ENCODE measurements around the gene KLF17.
A peak's percentile ranks its signal among the peaks of the same experiment; 100 is the strongest.

The KLF17 gene, protein sequence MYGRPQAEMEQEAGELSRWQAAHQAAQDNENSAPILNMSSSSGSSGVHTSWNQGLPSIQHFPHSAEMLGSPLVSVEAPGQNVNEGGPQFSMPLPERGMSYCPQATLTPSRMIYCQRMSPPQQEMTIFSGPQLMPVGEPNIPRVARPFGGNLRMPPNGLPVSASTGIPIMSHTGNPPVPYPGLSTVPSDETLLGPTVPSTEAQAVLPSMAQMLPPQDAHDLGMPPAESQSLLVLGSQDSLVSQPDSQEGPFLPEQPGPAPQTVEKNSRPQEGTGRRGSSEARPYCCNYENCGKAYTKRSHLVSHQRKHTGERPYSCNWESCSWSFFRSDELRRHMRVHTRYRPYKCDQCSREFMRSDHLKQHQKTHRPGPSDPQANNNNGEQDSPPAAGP

DNA sequence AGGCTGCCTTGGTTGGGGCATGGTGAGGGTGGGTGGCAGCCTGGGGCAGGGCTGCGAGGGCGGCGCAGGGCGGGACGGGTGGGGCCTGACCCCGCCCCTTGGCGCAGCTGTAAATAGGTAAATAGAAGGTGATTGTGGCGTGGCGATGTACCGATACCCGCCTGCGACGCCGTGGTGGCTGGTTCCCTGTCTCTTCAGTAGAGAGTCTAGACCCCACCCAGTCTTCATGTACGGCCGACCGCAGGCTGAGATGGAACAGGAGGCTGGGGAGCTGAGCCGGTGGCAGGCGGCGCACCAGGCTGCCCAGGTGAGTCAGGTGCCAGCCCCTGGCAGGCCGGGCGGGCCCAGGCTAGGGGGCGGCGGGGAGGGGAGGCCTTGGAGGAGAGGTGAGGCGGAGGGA is at the start of gene KLF17:
Gene KLF17, plus strand, starts transcription at position 140 of the 400 bp plus-strand sequence. Its CDS starts 87 bp downstream, at position 227.
- DNase-seq = no peak

DNA sequence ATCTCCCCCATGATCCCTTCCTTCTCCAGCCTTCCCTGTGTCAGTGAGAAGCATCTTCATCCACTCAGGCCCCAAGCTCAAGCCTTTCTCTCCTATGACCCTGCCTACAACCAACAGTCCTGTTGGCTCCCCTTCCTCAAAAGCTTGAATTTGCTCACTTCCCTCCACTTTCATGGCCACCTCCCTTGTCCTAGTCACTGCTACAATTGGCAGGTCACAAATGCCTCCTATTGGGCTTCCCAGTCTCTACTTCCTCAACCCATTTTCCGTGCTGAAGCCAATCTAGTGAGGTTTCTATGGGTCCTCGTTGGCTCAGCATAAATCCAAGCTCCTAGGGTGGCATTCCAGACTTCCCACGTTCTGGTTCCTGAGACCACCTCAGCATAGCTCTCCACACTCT is 47.2 kb upstream of the KLF17 start:
- no peak for DNase-seq

DNA sequence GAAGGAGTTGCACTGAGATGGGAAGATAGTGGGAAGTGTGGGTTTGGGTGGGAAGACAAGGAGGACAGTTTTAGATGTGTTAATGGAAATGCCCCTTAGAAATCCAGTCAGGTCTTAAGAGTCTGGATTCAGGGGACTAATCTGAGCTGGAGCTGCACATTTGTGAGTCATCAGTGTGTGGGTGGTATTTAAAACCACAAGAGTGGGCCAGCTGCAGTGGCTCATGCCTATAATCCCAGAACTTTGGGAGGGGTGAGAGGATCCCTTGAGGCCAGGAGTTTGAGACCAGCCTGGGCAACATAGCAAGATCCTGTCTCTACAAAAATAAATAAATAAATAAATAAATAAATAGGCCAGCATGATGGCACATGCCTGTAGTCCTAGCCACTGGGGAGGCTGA is 46.4 kb upstream of the KLF17 start:
- DNase-seq = no peak

DNA sequence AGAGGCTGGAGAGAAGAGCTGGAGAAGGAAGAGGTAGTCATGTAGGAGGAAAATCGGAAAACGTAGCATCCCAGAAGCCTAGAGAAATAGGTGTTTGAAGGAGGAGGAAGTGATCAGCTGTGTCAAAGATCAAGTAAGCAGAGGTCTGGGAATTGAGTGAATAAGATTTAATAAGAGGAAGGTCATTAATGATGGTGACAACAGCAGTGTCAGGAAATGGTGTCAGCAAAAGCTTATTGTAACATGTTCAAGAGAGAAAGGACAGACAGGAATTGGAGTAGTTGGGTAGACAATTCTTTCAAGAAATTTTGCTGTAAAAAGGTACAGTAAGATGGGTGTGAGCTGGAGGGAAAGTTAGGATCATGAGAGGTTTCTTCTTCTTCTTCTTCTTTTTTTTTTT is 45.8 kb upstream of the KLF17 start:
- no peak for DNase-seq

DNA sequence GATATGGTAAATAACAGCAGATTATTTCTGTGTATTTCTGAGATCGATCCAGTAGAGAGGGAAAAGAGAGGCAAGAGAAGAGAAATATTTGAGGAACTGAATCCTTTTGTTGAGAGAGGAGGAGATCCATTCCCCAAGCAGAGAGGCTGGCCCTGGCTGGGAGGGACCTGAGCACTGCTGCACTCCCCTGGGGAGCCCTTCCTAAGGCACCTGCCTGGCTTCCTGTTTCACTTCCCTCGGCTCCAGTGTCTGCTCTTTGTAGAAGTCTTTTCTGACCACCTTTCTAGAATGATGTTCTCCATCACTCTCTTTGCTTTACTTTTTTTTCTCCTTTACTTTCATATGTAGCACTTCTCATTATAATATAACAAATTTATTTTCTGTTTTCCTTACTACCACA is 45.1 kb upstream of the KLF17 start:
- DNase-seq = no peak

GRCh38 chr1:44074415-44074814 is 44.2 kb upstream of the KLF17 start:
- no peak for DNase-seq

DNA sequence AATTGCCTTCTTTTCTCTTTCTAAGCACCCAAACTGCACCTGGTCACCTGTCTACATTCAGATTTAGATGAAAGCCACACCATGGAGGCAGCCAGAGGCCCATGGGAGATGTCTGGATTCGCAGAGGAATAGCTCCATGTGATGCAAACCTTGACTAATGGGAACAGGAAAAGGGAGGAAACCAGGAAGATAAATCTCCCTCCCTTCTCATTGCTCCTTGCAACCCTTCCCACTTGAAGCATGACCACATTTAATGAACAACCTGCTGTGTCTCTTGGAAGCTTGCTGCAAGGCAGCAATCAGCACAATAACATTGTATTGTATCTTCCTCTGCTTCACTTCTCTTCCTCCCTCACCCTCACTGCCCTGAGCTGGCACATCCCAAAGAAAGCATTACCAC is 42.6 kb upstream of the KLF17 start:
- no peak for DNase-seq

GRCh38 chr1:44077421-44077820 is 41.2 kb upstream of the KLF17 start:
- DNase-seq = no peak

- DNase-seq = no peak
Measured at GRCh38 chr1:44078104-44078503, 40.5 kb upstream of the KLF17 start.

- no peak for DNase-seq
Measured at GRCh38 chr1:44079566-44079965, 39.1 kb upstream of the KLF17 start.

GRCh38 chr1:44084998-44085675 is 33.5 kb upstream of the KLF17 start:
- DNase-seq = no peak

GRCh38 chr1:44086692-44087474 is 31.7 kb upstream of the KLF17 start:
- peak; percentile 19 for DNase-seq

GRCh38 chr1:44089371-44090048 is 29.1 kb upstream of the KLF17 start:
- no peak for DNase-seq

- no peak for DNase-seq
Measured at GRCh38 chr1:44090429-44091252, 28.0 kb upstream of the KLF17 start.

- DNase-seq = no peak
Measured at GRCh38 chr1:44094047-44094446, 24.6 kb upstream of the KLF17 start.

GRCh38 chr1:44100183-44100868 is 18.3 kb upstream of the KLF17 start:
- DNase-seq = no peak

DNA sequence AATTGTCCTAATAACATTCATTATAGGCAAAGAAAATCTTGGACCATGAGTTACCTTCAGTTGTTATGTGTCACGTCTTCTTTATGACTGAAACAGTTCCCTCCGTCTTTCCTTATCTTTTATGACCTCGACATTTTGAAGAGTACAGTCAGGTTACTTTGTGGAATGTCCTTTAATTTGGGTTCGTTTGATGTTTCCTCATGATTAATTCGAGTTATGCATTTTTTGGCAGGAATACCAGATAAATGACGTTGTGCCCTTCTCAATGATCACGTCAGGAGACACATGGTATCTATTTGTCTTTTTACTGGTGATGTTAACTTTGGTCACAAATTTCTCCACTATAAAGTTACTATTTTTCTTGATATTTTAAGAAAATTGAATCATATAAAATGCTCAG is 17.3 kb upstream of the KLF17 start:
- DNase-seq = no peak

DNA sequence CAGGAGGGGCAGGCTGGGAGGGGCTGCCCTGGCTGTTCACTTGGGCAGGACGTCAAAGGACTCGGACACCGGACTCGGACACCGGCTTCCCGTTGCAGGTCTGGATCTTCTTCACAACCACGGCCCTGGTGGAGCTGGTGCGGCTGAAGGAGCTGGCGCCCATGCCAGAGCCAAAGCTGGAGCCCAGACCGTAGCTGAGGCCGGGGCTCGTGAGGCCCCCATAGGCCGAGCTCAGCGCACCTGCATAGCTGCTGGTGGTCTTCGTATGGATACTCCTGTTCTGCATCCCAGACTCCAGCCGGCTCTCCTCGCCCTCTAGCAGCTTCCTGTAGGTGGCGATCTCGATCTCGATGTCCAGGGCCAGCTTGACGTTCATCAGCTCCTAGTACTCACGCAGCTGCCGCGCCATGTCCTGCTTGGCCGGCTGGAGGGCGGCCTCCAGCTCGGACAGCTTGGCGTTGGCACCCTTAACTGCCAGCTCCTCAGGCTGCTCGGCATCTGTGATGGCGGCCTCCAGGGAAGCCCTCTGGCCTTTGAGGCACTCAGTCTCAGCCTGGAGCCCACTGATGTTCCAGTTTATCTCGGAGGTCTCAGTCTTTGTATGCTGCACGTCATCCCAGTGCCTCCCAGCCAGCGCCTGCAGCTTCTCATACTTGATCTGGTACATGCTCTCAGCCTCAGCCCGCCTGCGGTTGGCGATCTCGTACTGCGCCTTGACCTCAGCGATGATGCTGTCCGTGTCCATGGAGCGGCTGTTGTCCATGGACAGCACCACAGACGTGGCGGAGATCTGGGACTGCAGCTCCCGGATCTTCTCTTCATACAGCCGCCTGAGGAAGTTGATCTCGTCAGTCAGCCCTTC is 15.1 kb upstream of the KLF17 start:
- no peak for DNase-seq

- DNase-seq = no peak
Measured at GRCh38 chr1:44105810-44106209, 12.8 kb upstream of the KLF17 start.

DNA sequence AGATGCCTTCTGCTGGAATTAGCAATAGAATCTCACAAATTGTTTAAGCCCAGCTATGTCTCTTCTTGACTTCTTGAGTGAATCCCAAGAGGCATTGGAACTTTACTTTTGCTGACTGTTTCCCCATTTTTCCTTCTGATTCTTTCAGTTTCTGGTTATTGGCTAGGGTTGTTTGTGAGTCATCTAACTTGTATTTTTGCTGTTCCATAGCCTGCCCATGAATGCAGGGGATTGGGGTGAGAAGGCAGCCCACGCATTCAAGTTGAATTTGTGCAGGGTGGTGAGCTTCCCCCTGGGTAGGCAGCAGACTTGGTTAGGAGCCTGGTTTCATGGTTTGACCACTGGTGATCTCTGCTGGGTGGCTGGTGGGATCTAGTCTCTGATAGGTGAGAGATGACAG is 10.4 kb upstream of the KLF17 start:
- no peak for DNase-seq

GRCh38 chr1:44108971-44109370 is 9.7 kb upstream of the KLF17 start:
- no peak for DNase-seq
